D721Med (cell line): ENCODE results near the gene LRRC72.

Experiments
- DNase-seq: peaks from one replicate; pipeline ENCODE4 v3.0.0; 2011; ENCODE audit warnings: low spot score; ENCODE audit not compliant: insufficient read length
- FAIRE-seq: peaks from 2 replicates; lab custom pipeline; 2011; peaks lifted over from hg19 to GRCh38; lab: Jason Lieb, UNC
- TF ChIP-seq, protein P1 (sequence below): IDR thresholded peaks from 2 replicates; pipeline ENCODE4 v1.5.1; 2012; ENCODE audit warnings: mild to moderate bottlenecking, control low read depth; ENCODE audit not compliant: insufficient read depth; ENCODE audit errors: missing control alignments

The LRRC72 gene

DNA sequence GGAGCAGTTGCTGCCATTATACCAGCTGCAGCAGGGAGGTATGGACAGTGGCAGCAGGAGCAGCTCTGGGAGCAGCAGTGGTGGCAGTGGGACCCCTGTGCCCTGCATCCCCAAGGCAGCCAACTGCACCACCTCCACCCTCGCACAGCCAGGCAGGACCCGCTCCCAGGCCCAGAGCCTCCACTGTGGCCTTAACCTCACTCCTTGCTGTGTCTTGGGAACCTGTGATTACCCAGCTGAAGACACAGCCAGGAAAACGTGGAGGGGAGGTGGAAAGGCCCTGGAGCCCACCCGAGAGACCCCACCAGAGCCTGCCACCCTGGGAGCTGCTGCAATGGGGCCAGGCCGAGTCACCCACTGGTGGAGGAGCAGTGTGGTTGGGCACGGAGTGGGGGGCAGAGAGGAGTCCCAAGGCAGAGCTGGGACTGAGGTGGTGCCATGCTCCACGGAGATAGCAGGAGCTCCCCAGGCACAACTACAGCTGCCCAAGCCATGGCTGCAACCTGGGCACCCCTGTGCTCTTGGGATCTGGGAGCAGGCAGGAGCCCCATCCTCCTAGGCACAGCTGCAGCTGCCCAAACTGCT is 20.4 kb downstream of the LRRC72 start:
- FAIRE-seq: no peak
- no peak for DNase-seq
- TF ChIP-seq, protein P1, sequence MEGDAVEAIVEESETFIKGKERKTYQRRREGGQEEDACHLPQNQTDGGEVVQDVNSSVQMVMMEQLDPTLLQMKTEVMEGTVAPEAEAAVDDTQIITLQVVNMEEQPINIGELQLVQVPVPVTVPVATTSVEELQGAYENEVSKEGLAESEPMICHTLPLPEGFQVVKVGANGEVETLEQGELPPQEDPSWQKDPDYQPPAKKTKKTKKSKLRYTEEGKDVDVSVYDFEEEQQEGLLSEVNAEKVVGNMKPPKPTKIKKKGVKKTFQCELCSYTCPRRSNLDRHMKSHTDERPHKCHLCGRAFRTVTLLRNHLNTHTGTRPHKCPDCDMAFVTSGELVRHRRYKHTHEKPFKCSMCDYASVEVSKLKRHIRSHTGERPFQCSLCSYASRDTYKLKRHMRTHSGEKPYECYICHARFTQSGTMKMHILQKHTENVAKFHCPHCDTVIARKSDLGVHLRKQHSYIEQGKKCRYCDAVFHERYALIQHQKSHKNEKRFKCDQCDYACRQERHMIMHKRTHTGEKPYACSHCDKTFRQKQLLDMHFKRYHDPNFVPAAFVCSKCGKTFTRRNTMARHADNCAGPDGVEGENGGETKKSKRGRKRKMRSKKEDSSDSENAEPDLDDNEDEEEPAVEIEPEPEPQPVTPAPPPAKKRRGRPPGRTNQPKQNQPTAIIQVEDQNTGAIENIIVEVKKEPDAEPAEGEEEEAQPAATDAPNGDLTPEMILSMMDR: no peak

GRCh38 chr7:16548428-16548827 is 21.8 kb downstream of the LRRC72 start:
- TF ChIP-seq, protein P1: no peak
- no peak for DNase-seq
- FAIRE-seq: no peak

- FAIRE-seq (no peak), DNase-seq (no peak)
- TF ChIP-seq, protein P1: no peak
Observed at GRCh38 chr7:16550671-16551070, 24.0 kb downstream of the LRRC72 start.

DNA sequence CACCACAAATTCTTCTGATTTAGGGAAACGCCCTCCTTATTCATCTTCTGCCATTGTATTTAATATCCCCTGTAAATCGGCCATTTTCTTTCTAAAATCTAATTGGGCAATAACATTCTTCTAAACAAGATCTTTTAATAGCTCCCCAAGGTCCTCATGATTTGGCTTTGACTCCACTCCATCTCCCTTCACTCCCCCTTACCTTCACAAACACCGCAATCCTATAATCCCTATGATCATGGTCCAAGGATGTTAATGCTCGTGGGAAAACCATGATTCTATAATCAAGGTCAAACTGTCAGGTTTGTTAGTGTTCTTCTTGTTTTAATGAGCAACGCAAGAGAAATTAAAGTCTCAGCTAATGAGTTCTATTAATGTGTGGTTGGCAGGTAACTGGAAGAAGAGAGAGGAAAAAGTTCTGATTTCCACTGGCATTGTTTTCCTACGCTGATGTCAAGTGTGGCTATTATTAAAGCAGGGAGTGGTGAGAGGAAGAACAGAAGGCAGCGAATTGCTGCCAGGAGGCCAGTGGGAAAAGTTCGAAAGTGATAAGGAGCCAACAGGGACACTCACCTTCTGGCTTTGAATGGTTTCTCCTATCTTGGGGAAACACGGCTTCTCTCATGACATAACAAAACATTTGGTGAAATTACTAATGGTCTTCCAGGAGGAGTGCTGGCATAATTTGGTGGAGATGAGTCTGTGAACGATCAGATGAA is 28.1 kb downstream of the LRRC72 start:
- TF ChIP-seq, protein P1: no peak
- FAIRE-seq: no peak
- DNase-seq: no peak

- no peak for DNase-seq
- TF ChIP-seq, protein P1: no peak
- no peak for FAIRE-seq
Observed at GRCh38 chr7:16556359-16556758, 29.7 kb downstream of the LRRC72 start.

- FAIRE-seq (no peak), DNase-seq (no peak)
- TF ChIP-seq, protein P1: no peak
Observed at GRCh38 chr7:16558761-16559302, 32.2 kb downstream of the LRRC72 start.
